ENCODE measurements around the gene SMAGP. TPM values are rescaled to one million over a fixed set of nuclear protein-coding genes. Genes with fewer than 3 reads are reported as not detected.

SMAGP gene
- total RNA-seq, 2 experiments from 2014 or later = 0.54 to 1.2 TPM

- no peaks in the 10 kb centered on the region for H3K36me3 Mint-ChIP-seq (ENCODE audit: low read depth)
- H3K27me3 Mint-ChIP-seq (ENCODE audit: low read depth) = no peaks in the 10 kb centered on the region
- H3K4me3 Mint-ChIP-seq = no peak overlapping the region
- no peak for DNase-seq
- intact Hi-C loops (cut with micrococcal nuclease) = no loop called here
- CTCF ChIA-PET = no interaction called here
- peaks cover 16% of the 10 kb centered on the region for H3K4me1 Mint-ChIP-seq (ENCODE audit: low read depth)
- no peaks in the 10 kb centered on the region for H3K9me3 Mint-ChIP-seq
- no peak overlapping the region for H3K27ac Mint-ChIP-seq
Observed at GRCh38 chr12:51199366-51199945, 70.8 kb downstream of the SMAGP start.

GRCh38 chr12:51198568-51199365, 71.4 kb downstream of the SMAGP start:
- CTCF ChIA-PET = no interaction called here
- no peaks in the 10 kb centered on the region for H3K36me3 Mint-ChIP-seq (ENCODE audit: low read depth)
- intact Hi-C loops (cut with micrococcal nuclease) = no loop called here
- H3K27me3 Mint-ChIP-seq (ENCODE audit: low read depth) = no peaks in the 10 kb centered on the region
- H3K27ac Mint-ChIP-seq = no peak overlapping the region
- no peak for DNase-seq
- H3K4me1 Mint-ChIP-seq (ENCODE audit: low read depth) = peaks cover 13% of the 10 kb centered on the region
- H3K9me3 Mint-ChIP-seq = no peaks in the 10 kb centered on the region
- no peak overlapping the region for H3K4me3 Mint-ChIP-seq

- intact Hi-C loops (cut with micrococcal nuclease) = no loop called here
- Mint-ChIP-seq H3K27ac (no peak overlapping the region), H3K36me3 (ENCODE audit: low read depth) (no peaks in the 10 kb centered on the region), H3K4me3 (no peak overlapping the region), H3K27me3 (ENCODE audit: low read depth) (no peaks in the 10 kb centered on the region), H3K9me3 (no peaks in the 10 kb centered on the region), H3K4me1 (ENCODE audit: low read depth) (peaks cover 5% of the 10 kb centered on the region)
- CTCF ChIA-PET = no interaction called here
- DNase-seq = no peak
Observed at GRCh38 chr12:51197736-51198567, 72.3 kb downstream of the SMAGP start.

- no peak for DNase-seq
- Mint-ChIP-seq H3K27ac (no peak overlapping the region), H3K4me3 (no peak overlapping the region), H3K4me1 (ENCODE audit: low read depth) (no peaks in the 10 kb centered on the region), H3K36me3 (ENCODE audit: low read depth) (no peaks in the 10 kb centered on the region), H3K27me3 (ENCODE audit: low read depth) (no peaks in the 10 kb centered on the region), H3K9me3 (no peaks in the 10 kb centered on the region)
- intact Hi-C loops (cut with micrococcal nuclease) = no loop called here
- CTCF ChIA-PET = interaction anchor here (1.8 kb wide), 1 partner anchor 144 kb away, joined by 5 read pairs; no protein-coding TSS in a partner anchor
Observed at GRCh38 chr12:51196547-51196946, 73.7 kb downstream of the SMAGP start.

GRCh38 chr12:51195841-51196240, 74.4 kb downstream of the SMAGP start:
- Mint-ChIP-seq H3K4me3 (no peak overlapping the region), H3K27me3 (ENCODE audit: low read depth) (no peaks in the 10 kb centered on the region), H3K9me3 (no peaks in the 10 kb centered on the region), H3K27ac (no peak overlapping the region), H3K36me3 (ENCODE audit: low read depth) (no peaks in the 10 kb centered on the region), H3K4me1 (ENCODE audit: low read depth) (no peaks in the 10 kb centered on the region)
- DNase-seq = no peak
- intact Hi-C loops (cut with micrococcal nuclease) = no loop called here
- CTCF ChIA-PET = interaction anchor here (0.6 to 1.8 kb wide), 2 partner anchors 126 to 145 kb away, joined by 3 to 5 read pairs; no protein-coding TSS in a partner anchor

Other genes starting within 250 kb of the SMAGP start
- gene SLC11A2, start 244.0 kb downstream of the SMAGP start, total RNA-seq = 10 to 100 TPM; 18.6 to 27.0 TPM
- gene LETMD1, start 222.1 kb downstream of the SMAGP start, total RNA-seq = 10 to 100 TPM; 88.7 to 89.0 TPM
- 10 to 100 TPM in 1 of 2 experiments, 1 to 10 TPM in 1; 8.4 to 11.0 TPM for gene CSRNP2, start 186.8 kb downstream of the SMAGP start, total RNA-seq
- 10 to 100 TPM; 23.6 to 25.4 TPM for gene TFCP2, start 97.3 kb downstream of the SMAGP start, total RNA-seq
- 1 to 10 TPM; 7.8 TPM for gene POU6F1, start 52.4 kb downstream of the SMAGP start, total RNA-seq
- gene DAZAP2, start 31.6 kb downstream of the SMAGP start, total RNA-seq = 100 to 1,000 TPM; 106 to 107 TPM
- 10 to 100 TPM; 32.9 to 33.8 TPM for gene BIN2, start 53.8 kb upstream of the SMAGP start, total RNA-seq
- gene CELA1, start 76.3 kb upstream of the SMAGP start, total RNA-seq = under 1 TPM in 1 of 2 experiments, not detected in 1; 0.29 TPM
- 1 to 10 TPM; 5.1 to 5.4 TPM for gene GALNT6, start 121.0 kb upstream of the SMAGP start, total RNA-seq
- 1 to 10 TPM in 1 of 2 experiments, under 1 TPM in 1; 0.89 to 1.8 TPM for gene SLC4A8, start 154.4 kb upstream of the SMAGP start, total RNA-seq